HCT116 (cell line): ENCODE measurements around the gene HEXA. TPM values are rescaled to one million over a fixed set of nuclear protein-coding genes. Genes with fewer than 3 reads are reported as not detected.

Experiments used
- ATAC-seq: fragments of 200-7000 bp; cut with Tn5 transposase; 2 replicates; pipeline ENCODE4 v1.9.1; 2020; ENCODE audit warnings: mild to moderate bottlenecking, moderate library complexity
- BruUV-seq: library from RNA; stranded (reverse); fragments of 400-500 nt; replicated peaks from 2 replicates; lab custom pipeline; 2021; lab: Mats Ljungman, UMichigan
- CTCF ChIA-PET: fragments of 300-600 bp; sonication (Branson Sonifier 250); formaldehyde crosslinking; loops from one replicate; lab custom pipeline; 2021; ENCODE audit warnings: antibody characterized with exemption; lab: Charles Lee
- POLR2A ChIA-PET: fragments of 300-600, 350-600 bp; sonication (Branson Sonifier 250); formaldehyde crosslinking; loops from one replicate; lab custom pipeline; 2021; ENCODE audit warnings: antibody characterized with exemption; lab: Charles Lee
- RAD21 ChIA-PET, 2 experiments: fragments of 300-600 bp; sonication (Branson Sonifier 250); formaldehyde crosslinking; loops; one replicate each; lab custom pipeline; 2023; ENCODE audit warnings: low total read pairs in 2 of 2; ENCODE audit not compliant: uncharacterized antibody in 2 of 2, unreplicated experiment in 2 of 2, low non-redundant PET in 1 of 2; lab: Charles Lee
- DNase-seq: peaks from one replicate; pipeline ENCODE4 v3.0.0-alpha.2; 2010; ENCODE audit warnings: low read depth, low spot score
- H2AFZ ChIP-seq: fragments of 200-600 bp; shearing (Covaris generic), sonication (generic); 2 replicates; pipeline ENCODE4 v1.6.1; 2017; ENCODE audit warnings: low read depth, mixed run types, mixed read lengths, antibody characterized with exemption, low read length; ENCODE audit not compliant: poor library complexity, severe bottlenecking
- H3K27ac ChIP-seq: 2 replicates; pipeline ENCODE4 v1.5.1; 2012; ENCODE audit warnings: low read depth, low read length
- H3K27me3 ChIP-seq: fragments of 200-600 bp; sonication (generic); 2 replicates; pipeline ENCODE4 v1.6.1; 2016; ENCODE audit warnings: mixed run types, low read length, mixed read lengths; ENCODE audit not compliant: insufficient read depth
- H3K36me3 ChIP-seq, 2 experiments: fragments of 200-500 bp in 1 of 2; fragments of 200-600 bp in 1 of 2; sonication (Bioruptor generic) in 1 of 2; sonication (generic) in 1 of 2; 2 replicates each; pipeline versions ENCODE4 v1.5.1 to v1.6.1; 2014 to 2016; ENCODE audit warnings: low read length in 2 of 2, inconsistent platforms in 1 of 2, mixed read lengths in 1 of 2, mixed run types in 1 of 2; ENCODE audit not compliant: insufficient read depth in 2 of 2, control insufficient read depth in 1 of 2
- H3K4me1 ChIP-seq, 2 experiments: fragments of 200-600 bp in 1 of 2; sonication (generic) in 1 of 2; 2 replicates each; pipeline versions ENCODE4 v1.5.1 to v1.6.1; 2012 to 2017; ENCODE audit warnings: low read length in 2 of 2, inconsistent platforms in 1 of 2, mild to moderate bottlenecking in 1 of 2, mixed read lengths in 1 of 2, mixed run types in 1 of 2, moderate library complexity in 1 of 2; ENCODE audit not compliant: insufficient read depth in 2 of 2, control insufficient read depth in 1 of 2
- H3K4me2 ChIP-seq: fragments of 200-600 bp; sonication (generic); 2 replicates; pipeline ENCODE4 v1.6.1; 2017; ENCODE audit warnings: mixed run types, low read length, mixed read lengths
- H3K4me3 ChIP-seq, 2 experiments: fragments of 200-600 bp in 1 of 2; sonication (generic) in 1 of 2; replicated peaks in 1 of 2; 2 replicates each; pipeline ENCODE4 v1.5.1; 2011 to 2016; ENCODE audit warnings: low read length in 2 of 2, control low read depth in 1 of 2, low read depth in 1 of 2, mild to moderate bottlenecking in 1 of 2, mixed read lengths in 1 of 2, mixed run types in 1 of 2
- H3K79me2 ChIP-seq: fragments of 200-600 bp; sonication (generic); 2 replicates; pipeline ENCODE4 v1.6.1; 2017; ENCODE audit warnings: mild to moderate bottlenecking, mixed run types, low read length, moderate library complexity, mixed read lengths; ENCODE audit not compliant: insufficient read depth
- H3K9ac ChIP-seq: fragments of 200-600 bp; sonication (generic); 2 replicates; pipeline ENCODE4 v1.6.1; 2016; ENCODE audit warnings: low read length, mixed read lengths
- H3K9me2 ChIP-seq: fragments of 200-600 bp; sonication (generic), shearing (Covaris generic); 2 replicates; pipeline ENCODE4 v1.6.1; 2017; ENCODE audit warnings: mixed run types, mild to moderate bottlenecking, moderate library complexity; ENCODE audit not compliant: insufficient read depth
- H3K9me3 ChIP-seq, 2 experiments: fragments of 200-500 bp in 1 of 2; fragments of 200-600 bp in 1 of 2; sonication (Bioruptor generic) in 1 of 2; sonication (generic) in 1 of 2; 2 replicates each; pipeline ENCODE4 v1.6.1; 2014 to 2017; ENCODE audit warnings: low read length in 2 of 2, mixed read lengths in 2 of 2, inconsistent platforms in 1 of 2, low read depth in 1 of 2, mild to moderate bottlenecking in 1 of 2, mixed run types in 1 of 2, moderate library complexity in 1 of 2; ENCODE audit not compliant: control insufficient read depth in 1 of 2, insufficient read depth in 1 of 2
- H4K20me1 ChIP-seq: fragments of 200-600 bp; sonication (generic), shearing (Covaris generic); 2 replicates; pipeline ENCODE4 v1.6.1; 2017; ENCODE audit warnings: mixed run types, mild to moderate bottlenecking, moderate library complexity; ENCODE audit not compliant: insufficient read depth
- CBX3 ChIP-seq: IDR thresholded peaks from 2 replicates; pipeline ENCODE4 v1.6.1; 2012; ENCODE audit warnings: low read depth
- CEBPB ChIP-seq: IDR thresholded peaks from 2 replicates; pipeline ENCODE4 v1.6.1; 2012; ENCODE audit warnings: low read depth
- ELF1 ChIP-seq: IDR thresholded peaks from 2 replicates; pipeline ENCODE4 v1.6.1; 2012; ENCODE audit warnings: low read depth, borderline replicate concordance
- EZH2 ChIP-seq: fragments of 200-600 bp; sonication (generic); IDR thresholded peaks from 2 replicates; pipeline ENCODE4 v1.6.1; 2017; ENCODE audit warnings: antibody characterized with exemption, mixed run types
- EZH2phosphoT487 ChIP-seq: fragments of 200-600 bp; IDR thresholded peaks from 2 replicates; pipeline ENCODE4 v1.6.1; 2018; ENCODE audit warnings: antibody characterized with exemption, borderline replicate concordance
- JUND ChIP-seq: IDR thresholded peaks from 2 replicates; pipeline ENCODE4 v1.6.1; 2012
- POLR2A ChIP-seq: IDR thresholded peaks from 2 replicates; pipeline ENCODE4 v1.7.0; 2011; ENCODE audit warnings: borderline replicate concordance; ENCODE audit not compliant: insufficient read depth, insufficient read length; ENCODE audit errors: extremely low read depth
- POLR2AphosphoS5 ChIP-seq: IDR thresholded peaks from 2 replicates; pipeline ENCODE4 v1.6.1; 2011; ENCODE audit warnings: mild to moderate bottlenecking, low read depth, low read length, moderate library complexity
- RAD21 ChIP-seq: IDR thresholded peaks from 2 replicates; pipeline ENCODE4 v1.6.1; 2012; ENCODE audit warnings: low read depth, mild to moderate bottlenecking
- SIN3A ChIP-seq: IDR thresholded peaks from 2 replicates; pipeline ENCODE4 v1.6.1; 2012; ENCODE audit warnings: low read depth
- SP1 ChIP-seq: IDR thresholded peaks from 2 replicates; pipeline ENCODE4 v1.6.1; 2012; ENCODE audit warnings: low read depth
- TCF7L2 ChIP-seq: IDR thresholded peaks from 2 replicates; pipeline ENCODE4 v1.7.0; 2011; ENCODE audit warnings: borderline replicate concordance, inconsistent platforms; ENCODE audit not compliant: insufficient read depth, insufficient read length; ENCODE audit errors: extremely low read depth
- ZNF274 ChIP-seq: fragments of 200-500 bp; sonication (Bioruptor generic); IDR thresholded peaks from 2 replicates; pipeline ENCODE4 v1.6.1; 2014; ENCODE audit warnings: mild to moderate bottlenecking, low read depth, low read length, inconsistent platforms
- intact Hi-C: fragments of 100-400 bp; cut with micrococcal nuclease; formaldehyde crosslinking; loops from 2 replicates; pipeline ENCODE4 v1.10.0; 2022
- total RNA-seq: library from RNA; stranded (reverse); gene quantifications from one replicate; pipeline ENCODE4 v1.2.1, GENCODE V29; 2021; ENCODE audit not compliant: unreplicated experiment
- TF ChIP-seq, protein P1 (sequence below): IDR thresholded peaks from 2 replicates; pipeline ENCODE4 v1.6.1; 2012
- TF ChIP-seq, protein P2 (sequence below): IDR thresholded peaks from 2 replicates; pipeline ENCODE4 v1.6.1; 2012
- TF ChIP-seq, protein P3 (sequence below): IDR thresholded peaks from 2 replicates; pipeline ENCODE4 v1.6.1; 2011; ENCODE audit warnings: mild to moderate bottlenecking, low read length, moderate library complexity; ENCODE audit not compliant: insufficient replicate concordance; ENCODE audit errors: extremely low read depth
- TF ChIP-seq, protein P4 (sequence below), 3 experiments: fragments of 200-600 bp in 1 of 3; sonication (generic) in 1 of 3; IDR thresholded peaks in 2 of 3; conservative IDR thresholded peaks in 1 of 3; 2 replicates each; pipeline ENCODE4 v1.5.1; 2012 to 2017; ENCODE audit warnings: low read depth in 2 of 3, low read length in 2 of 3, antibody characterized with exemption in 1 of 3, borderline replicate concordance in 1 of 3, control low read depth in 1 of 3, mild to moderate bottlenecking in 1 of 3, mixed read lengths in 1 of 3, mixed run types in 1 of 3, moderate library complexity in 1 of 3; ENCODE audit not compliant: insufficient read depth in 1 of 3

HEXA gene
- total RNA-seq, 1 experiment from 2014 or later = 57.1 TPM

DNA sequence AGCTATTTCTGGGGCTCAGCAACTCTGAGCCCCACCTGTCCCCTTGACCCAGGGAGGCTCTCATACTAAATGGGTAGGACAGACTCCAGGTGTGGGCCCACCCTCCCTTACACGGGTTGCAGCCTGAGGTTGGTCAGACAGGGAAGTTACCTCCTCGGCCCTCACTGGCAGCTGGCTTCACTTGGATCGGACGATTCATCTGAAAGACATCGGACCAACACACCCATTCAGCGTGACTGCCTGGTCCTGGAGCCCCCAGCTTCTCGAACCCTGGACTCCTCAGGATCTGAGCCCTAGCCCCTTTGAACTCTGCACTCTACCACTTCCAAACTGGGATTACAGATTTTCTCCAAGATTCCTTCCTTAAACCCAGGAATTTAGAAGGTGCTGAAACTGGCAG is 71.2 kb downstream of the HEXA start:
- Histone ChIP-seq H4K20me1 (no peaks in the 10 kb centered on the region), H3K4me1 (peaks cover 0 to 4% of the 10 kb centered on the region in 2 experiments; a peak in 1 of 4 replicates), H3K4me3 (no peak overlapping the region), H2AFZ (no peak overlapping the region), H3K36me3 (no peaks in the 10 kb centered on the region), H3K4me2 (no peak overlapping the region), H3K9me2 (no peaks in the 10 kb centered on the region), H3K27me3 (no peaks in the 10 kb centered on the region)
- ChIA-PET CTCF (no interaction called here), POLR2A (no interaction called here), RAD21 (no interaction called here)
- no peak for DNase-seq
- no TSS peak for BruUV-seq
- intact Hi-C loops = no loop called here
- no peak for TF ChIP-seq JUND
- TF ChIP-seq CEBPB = no peak
- TF ChIP-seq, protein P1, sequence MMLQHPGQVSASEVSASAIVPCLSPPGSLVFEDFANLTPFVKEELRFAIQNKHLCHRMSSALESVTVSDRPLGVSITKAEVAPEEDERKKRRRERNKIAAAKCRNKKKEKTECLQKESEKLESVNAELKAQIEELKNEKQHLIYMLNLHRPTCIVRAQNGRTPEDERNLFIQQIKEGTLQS = no peak
- no peak for TF ChIP-seq SP1
- no peak for TF ChIP-seq RAD21
- TF ChIP-seq, all 23 proteins: peak for 0
- no peaks in the 10 kb centered on the region for H3K79me2 ChIP-seq
- no peak for ATAC-seq
- H3K9me3 ChIP-seq = no peaks in the 10 kb centered on the region
- H3K27ac ChIP-seq = no peak overlapping the region
- H3K9ac ChIP-seq = no peak overlapping the region

DNA sequence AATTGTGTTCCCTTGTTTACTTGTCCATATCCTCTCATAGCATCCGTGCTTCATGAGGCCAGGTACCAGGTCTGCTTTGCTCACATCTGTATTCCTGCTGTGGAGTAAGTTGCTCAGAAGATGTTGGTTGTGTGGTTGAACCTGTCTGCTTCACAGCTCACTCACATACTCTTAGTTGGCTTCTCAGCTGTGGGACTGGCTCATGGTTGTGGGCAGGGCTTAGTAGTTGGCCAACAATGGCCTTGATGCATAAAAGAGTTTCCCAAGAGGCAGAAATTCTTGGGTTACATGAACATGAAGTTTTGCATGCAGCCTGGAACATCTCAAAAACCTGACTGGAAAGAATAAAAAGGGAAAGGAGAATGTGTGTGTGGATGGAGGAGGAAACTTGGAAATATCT is 72.9 kb downstream of the HEXA start:
- no peak overlapping the region for H3K4me3 ChIP-seq
- no TSS peak for BruUV-seq
- no peaks in the 10 kb centered on the region for H3K9me3 ChIP-seq
- H3K4me1 ChIP-seq = peaks cover 0 to 4% of the 10 kb centered on the region in 2 experiments; a peak in 1 of 4 replicates
- H3K9ac ChIP-seq = no peak overlapping the region
- no peak for ATAC-seq
- H3K9me2 ChIP-seq = no peaks in the 10 kb centered on the region
- H2AFZ ChIP-seq = no peak overlapping the region
- ChIA-PET RAD21 (no interaction called here), CTCF (no interaction called here), POLR2A (no interaction called here)
- intact Hi-C loops = no loop called here
- no peak for DNase-seq
- H3K27ac ChIP-seq = no peak overlapping the region
- no peaks in the 10 kb centered on the region for H3K79me2 ChIP-seq
- no peaks in the 10 kb centered on the region for H3K27me3 ChIP-seq
- H3K36me3 ChIP-seq = no peaks in the 10 kb centered on the region
- no peak for TF ChIP-seq CBX3
- TF ChIP-seq SIN3A = no peak
- TF ChIP-seq JUND = no peak
- TF ChIP-seq, protein P2, sequence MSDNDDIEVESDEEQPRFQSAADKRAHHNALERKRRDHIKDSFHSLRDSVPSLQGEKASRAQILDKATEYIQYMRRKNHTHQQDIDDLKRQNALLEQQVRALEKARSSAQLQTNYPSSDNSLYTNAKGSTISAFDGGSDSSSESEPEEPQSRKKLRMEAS = no peak
- no peak for TF ChIP-seq TCF7L2
- no peak for TF ChIP-seq RAD21
- TF ChIP-seq EZH2 = no peak
- no peak for TF ChIP-seq ELF1
- no peak for TF ChIP-seq POLR2A
- TF ChIP-seq, protein P3, sequence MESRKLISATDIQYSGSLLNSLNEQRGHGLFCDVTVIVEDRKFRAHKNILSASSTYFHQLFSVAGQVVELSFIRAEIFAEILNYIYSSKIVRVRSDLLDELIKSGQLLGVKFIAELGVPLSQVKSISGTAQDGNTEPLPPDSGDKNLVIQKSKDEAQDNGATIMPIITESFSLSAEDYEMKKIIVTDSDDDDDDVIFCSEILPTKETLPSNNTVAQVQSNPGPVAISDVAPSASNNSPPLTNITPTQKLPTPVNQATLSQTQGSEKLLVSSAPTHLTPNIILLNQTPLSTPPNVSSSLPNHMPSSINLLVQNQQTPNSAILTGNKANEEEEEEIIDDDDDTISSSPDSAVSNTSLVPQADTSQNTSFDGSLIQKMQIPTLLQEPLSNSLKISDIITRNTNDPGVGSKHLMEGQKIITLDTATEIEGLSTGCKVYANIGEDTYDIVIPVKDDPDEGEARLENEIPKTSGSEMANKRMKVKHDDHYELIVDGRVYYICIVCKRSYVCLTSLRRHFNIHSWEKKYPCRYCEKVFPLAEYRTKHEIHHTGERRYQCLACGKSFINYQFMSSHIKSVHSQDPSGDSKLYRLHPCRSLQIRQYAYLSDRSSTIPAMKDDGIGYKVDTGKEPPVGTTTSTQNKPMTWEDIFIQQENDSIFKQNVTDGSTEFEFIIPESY = no peak
- no peak for TF ChIP-seq ZNF274
- TF ChIP-seq, protein P1 = no peak
- TF ChIP-seq, protein P4, sequence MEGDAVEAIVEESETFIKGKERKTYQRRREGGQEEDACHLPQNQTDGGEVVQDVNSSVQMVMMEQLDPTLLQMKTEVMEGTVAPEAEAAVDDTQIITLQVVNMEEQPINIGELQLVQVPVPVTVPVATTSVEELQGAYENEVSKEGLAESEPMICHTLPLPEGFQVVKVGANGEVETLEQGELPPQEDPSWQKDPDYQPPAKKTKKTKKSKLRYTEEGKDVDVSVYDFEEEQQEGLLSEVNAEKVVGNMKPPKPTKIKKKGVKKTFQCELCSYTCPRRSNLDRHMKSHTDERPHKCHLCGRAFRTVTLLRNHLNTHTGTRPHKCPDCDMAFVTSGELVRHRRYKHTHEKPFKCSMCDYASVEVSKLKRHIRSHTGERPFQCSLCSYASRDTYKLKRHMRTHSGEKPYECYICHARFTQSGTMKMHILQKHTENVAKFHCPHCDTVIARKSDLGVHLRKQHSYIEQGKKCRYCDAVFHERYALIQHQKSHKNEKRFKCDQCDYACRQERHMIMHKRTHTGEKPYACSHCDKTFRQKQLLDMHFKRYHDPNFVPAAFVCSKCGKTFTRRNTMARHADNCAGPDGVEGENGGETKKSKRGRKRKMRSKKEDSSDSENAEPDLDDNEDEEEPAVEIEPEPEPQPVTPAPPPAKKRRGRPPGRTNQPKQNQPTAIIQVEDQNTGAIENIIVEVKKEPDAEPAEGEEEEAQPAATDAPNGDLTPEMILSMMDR (IDR thresholded peaks at IDR 0.05 in 2 of 3, conservative IDR thresholded peaks at IDR 0.05 in 1 of 3; ENCODE audit: borderline replicate concordance in 1 of 3, insufficient read depth in 1 of 3, low read depth in 2 of 3, low read length in 2 of 3) = no peak
- no peak for TF ChIP-seq EZH2phosphoT487
- no peak for TF ChIP-seq SP1
- no peak for TF ChIP-seq CEBPB
- no peak for TF ChIP-seq POLR2AphosphoS5
- no peaks in the 10 kb centered on the region for H4K20me1 ChIP-seq
- H3K4me2 ChIP-seq = no peak overlapping the region
